Measurements from ENCODE around the gene LIX1. TPM values are rescaled to one million over a fixed set of nuclear protein-coding genes. Genes with fewer than 3 reads are reported as not detected.

Gene LIX1
- total RNA-seq, 1 donor from 2014 or later, result not detected

DNA sequence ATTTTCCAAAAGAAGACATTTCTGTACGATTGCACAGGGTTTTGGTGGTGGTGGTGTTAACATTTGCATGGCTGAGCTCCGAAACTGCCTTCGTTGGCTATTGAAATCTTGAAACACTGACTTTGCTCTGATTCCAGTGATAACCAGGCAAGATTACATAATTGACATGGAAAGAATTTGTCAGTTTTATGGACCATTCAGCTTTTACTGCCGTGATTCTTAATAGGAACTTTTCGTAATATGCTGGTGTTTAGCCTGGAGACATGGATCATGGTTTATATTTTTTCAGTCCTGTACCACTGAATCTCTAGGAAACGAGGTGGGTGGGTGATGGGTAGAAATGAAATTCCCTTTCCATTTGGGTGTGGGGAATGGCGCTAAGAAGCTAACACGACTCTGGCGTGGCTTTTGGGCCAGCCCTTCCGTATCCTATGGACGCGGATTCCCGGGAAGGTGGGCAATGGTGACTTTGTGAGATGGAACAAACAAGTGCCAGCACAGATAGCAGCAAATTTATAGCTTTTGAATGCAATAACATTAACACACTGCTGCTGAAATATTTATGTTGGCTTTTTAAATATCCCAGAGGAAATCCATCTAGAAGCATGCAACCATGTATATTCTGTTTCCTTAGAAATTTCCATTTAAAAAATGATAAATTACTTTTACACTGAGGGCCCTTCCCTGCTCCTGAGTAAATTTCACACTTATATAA, 36.8 kb downstream of the LIX1 start:
- no peaks in the 10 kb centered on the region for H3K36me3 ChIP-seq
- H3K27me3 ChIP-seq (ENCODE audit: low read depth), result no peaks in the 10 kb centered on the region
- no peak overlapping the region for H3K27ac ChIP-seq (replicated peaks)
- intact Hi-C loops (cut with micrococcal nuclease), result no loop called here
- H3K4me1 ChIP-seq, result no peaks in the 10 kb centered on the region
- H3K9me3 ChIP-seq (replicated peaks), result no peaks in the 10 kb centered on the region
- TF ChIP-seq, protein P1, sequence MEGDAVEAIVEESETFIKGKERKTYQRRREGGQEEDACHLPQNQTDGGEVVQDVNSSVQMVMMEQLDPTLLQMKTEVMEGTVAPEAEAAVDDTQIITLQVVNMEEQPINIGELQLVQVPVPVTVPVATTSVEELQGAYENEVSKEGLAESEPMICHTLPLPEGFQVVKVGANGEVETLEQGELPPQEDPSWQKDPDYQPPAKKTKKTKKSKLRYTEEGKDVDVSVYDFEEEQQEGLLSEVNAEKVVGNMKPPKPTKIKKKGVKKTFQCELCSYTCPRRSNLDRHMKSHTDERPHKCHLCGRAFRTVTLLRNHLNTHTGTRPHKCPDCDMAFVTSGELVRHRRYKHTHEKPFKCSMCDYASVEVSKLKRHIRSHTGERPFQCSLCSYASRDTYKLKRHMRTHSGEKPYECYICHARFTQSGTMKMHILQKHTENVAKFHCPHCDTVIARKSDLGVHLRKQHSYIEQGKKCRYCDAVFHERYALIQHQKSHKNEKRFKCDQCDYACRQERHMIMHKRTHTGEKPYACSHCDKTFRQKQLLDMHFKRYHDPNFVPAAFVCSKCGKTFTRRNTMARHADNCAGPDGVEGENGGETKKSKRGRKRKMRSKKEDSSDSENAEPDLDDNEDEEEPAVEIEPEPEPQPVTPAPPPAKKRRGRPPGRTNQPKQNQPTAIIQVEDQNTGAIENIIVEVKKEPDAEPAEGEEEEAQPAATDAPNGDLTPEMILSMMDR (IDR thresholded peaks at IDR 0.05; ENCODE audit: borderline replicate concordance), result no peak
- no peak overlapping the region for H3K4me3 ChIP-seq
- no peak for DNase-seq

DNA sequence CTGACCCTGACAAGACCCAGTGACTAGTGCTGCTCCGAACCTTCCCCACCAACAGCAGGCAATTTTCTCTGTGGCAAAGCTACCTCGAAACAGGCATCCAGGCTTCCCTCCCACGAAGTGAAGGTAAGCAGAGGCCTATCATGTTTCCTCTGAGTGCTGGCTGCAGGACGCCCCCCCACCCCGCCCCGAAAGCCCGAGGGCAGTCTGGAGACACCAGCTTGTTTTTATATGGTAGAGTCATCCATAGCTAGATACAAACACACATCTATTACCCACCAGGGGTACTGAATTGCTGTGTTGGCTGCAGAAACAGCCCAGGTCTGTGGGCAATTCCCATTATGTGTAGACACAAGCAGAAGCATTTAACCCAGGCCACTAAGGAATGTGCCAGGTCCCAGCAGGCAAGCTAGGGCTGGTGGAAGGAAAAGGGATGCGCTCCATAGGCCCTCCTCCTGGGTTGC, 40.4 kb downstream of the LIX1 start:
- intact Hi-C loops (cut with micrococcal nuclease), result no loop called here
- TF ChIP-seq, protein P1 (IDR thresholded peaks at IDR 0.05; ENCODE audit: borderline replicate concordance), result no peak
- no peaks in the 10 kb centered on the region for H3K9me3 ChIP-seq (replicated peaks)
- H3K27ac ChIP-seq (replicated peaks), result no peak overlapping the region
- no peak overlapping the region for H3K4me3 ChIP-seq
- H3K36me3 ChIP-seq, result no peaks in the 10 kb centered on the region
- DNase-seq, result no peak
- H3K4me1 ChIP-seq, result peaks cover 7% of the 10 kb centered on the region
- H3K27me3 ChIP-seq (ENCODE audit: low read depth), result no peaks in the 10 kb centered on the region

DNA sequence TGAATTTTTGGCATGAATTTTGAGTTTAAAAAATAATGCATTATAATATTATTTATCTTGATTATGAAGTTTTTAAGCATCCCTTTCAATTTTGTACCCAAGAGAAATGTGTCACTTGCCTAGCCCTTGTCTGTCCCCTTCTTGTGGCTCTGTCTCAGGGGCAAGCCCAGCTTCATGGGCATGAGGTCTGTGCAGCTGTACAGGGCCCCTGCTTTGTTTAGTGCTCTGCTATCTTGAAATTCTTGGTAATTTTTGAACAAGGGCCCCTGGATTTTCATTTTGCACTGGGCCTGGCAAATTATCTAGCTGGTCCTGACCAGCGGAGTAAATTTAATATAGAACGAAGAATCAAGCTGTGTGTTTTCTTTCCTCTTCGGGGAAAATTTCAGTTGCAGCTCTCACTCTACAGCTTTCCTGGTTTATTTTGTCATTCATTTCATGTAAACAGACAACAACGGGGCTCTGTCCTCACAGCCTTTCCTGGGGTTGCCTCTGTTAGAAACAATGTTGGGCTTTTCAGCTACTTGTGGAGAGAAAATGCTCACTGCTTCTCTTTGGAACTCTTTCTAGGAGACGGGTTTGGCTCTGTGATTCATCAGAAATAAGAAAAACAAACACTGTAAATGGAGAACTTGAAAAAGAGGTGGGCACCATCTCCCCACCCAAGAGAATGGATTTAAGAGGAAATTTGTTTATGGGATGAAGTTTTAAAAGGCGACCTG, 41.1 kb downstream of the LIX1 start:
- Histone ChIP-seq H3K9me3 (replicated peaks) (no peaks in the 10 kb centered on the region), H3K4me3 (no peak overlapping the region), H3K4me1 (peaks cover 7% of the 10 kb centered on the region), H3K36me3 (no peaks in the 10 kb centered on the region), H3K27me3 (ENCODE audit: low read depth) (no peaks in the 10 kb centered on the region), H3K27ac (replicated peaks) (no peak overlapping the region)
- intact Hi-C loops (cut with micrococcal nuclease), result no loop called here
- DNase-seq, result no peak
- TF ChIP-seq, protein P1 (IDR thresholded peaks at IDR 0.05; ENCODE audit: borderline replicate concordance), result no peak

DNA sequence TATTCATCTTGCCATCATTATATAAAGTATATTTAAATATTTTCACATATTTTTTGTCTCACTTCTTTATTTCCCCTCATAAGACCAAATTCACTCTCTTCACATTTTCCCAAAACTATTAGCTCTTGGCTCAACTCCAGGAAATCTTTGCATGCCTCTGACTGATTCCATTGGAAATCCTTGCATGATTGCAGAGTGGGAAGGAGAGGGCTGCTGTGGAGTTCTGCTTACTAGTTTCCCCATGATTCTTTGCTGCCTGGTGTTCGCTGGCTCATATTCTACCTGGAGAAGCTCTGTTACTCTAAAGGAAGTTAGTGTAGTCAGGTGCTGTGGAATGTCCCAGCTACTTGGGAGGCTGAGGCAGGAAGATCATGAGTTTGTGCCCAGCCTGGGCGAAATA, 41.9 kb downstream of the LIX1 start:
- TF ChIP-seq, protein P1 (IDR thresholded peaks at IDR 0.05; ENCODE audit: borderline replicate concordance), result no peak
- intact Hi-C loops (cut with micrococcal nuclease), result no loop called here
- Histone ChIP-seq H3K9me3 (replicated peaks) (no peaks in the 10 kb centered on the region), H3K36me3 (no peaks in the 10 kb centered on the region), H3K4me1 (peaks cover 7% of the 10 kb centered on the region), H3K27ac (replicated peaks) (no peak overlapping the region), H3K4me3 (no peak overlapping the region), H3K27me3 (ENCODE audit: low read depth) (no peaks in the 10 kb centered on the region)
- no peak for DNase-seq

DNA sequence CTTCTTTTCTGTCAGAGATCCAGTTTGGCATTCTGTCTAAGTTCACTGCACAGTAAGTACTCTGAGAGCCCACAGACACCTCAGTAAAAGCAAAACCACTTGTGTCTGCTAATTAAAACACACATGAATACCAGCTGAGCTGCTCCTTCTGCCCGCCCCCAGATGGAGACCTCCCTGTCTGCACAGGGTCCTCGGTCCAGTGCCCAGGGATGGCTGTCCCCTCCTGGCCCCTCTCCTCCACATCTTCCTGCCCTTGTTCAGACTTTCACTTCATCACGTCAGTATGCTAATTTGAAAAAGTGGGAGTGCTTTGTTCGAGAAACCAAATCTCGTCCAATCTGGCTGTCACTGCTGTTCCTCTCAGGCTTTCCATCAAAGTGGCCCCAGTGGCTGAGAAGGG, 43.5 kb downstream of the LIX1 start:
- TF ChIP-seq, protein P1 (IDR thresholded peaks at IDR 0.05; ENCODE audit: borderline replicate concordance), result no peak
- no peak for DNase-seq
- Histone ChIP-seq H3K36me3 (no peaks in the 10 kb centered on the region), H3K27me3 (ENCODE audit: low read depth) (no peaks in the 10 kb centered on the region), H3K27ac (replicated peaks) (peak overlapping the region; percentile 39), H3K4me3 (peak overlapping the region; percentile 49), H3K9me3 (replicated peaks) (no peaks in the 10 kb centered on the region), H3K4me1 (peaks cover 7% of the 10 kb centered on the region)
- intact Hi-C loops (cut with micrococcal nuclease), result no loop called here
